Karpas-422 (cell line): ENCODE results near the gene VMO1. TPM values are rescaled to one million over a fixed set of nuclear protein-coding genes. Genes with fewer than 3 reads are reported as not detected.

Source experiments
- DNase-seq: peaks from one replicate; pipeline ENCODE4 v3.0.0-alpha.2; 2015
- H2AFZ ChIP-seq: fragments of 200-600 bp; sonication (generic); 2 replicates; pipeline ENCODE4 v1.6.1; 2014; ENCODE audit warnings: antibody characterized with exemption, low read length, mixed read lengths
- H3K27ac ChIP-seq: fragments of 200-600 bp; sonication (generic); 2 replicates; pipeline ENCODE4 v1.5.1; 2014; ENCODE audit warnings: mild to moderate bottlenecking, low read length, moderate library complexity
- H3K27me3 ChIP-seq: fragments of 200-600 bp; sonication (generic); 2 replicates; pipeline ENCODE4 v1.6.1; 2014; ENCODE audit warnings: low read length, mixed read lengths
- H3K36me3 ChIP-seq: fragments of 200-600 bp; sonication (generic); 2 replicates; pipeline ENCODE4 v1.6.1; 2014; ENCODE audit warnings: low read length, mixed read lengths; ENCODE audit not compliant: insufficient read depth
- H3K4me1 ChIP-seq: fragments of 200-600 bp; sonication (generic); 2 replicates; pipeline ENCODE4 v1.6.1; 2014; ENCODE audit warnings: mild to moderate bottlenecking, low read length, mixed read lengths
- H3K4me2 ChIP-seq: fragments of 200-600 bp; sonication (generic); 2 replicates; pipeline ENCODE4 v1.6.1; 2014; ENCODE audit warnings: low read length, low read depth, mild to moderate bottlenecking; ENCODE audit not compliant: poor library complexity, severe bottlenecking
- H3K4me3 ChIP-seq: fragments of 200-600 bp; sonication (generic); 2 replicates; pipeline ENCODE4 v1.5.1; 2014; ENCODE audit warnings: mild to moderate bottlenecking, antibody characterized with exemption, low read length, mixed read lengths
- H3K79me2 ChIP-seq: fragments of 200-600 bp; sonication (generic); 2 replicates; pipeline ENCODE4 v1.6.1; 2014; ENCODE audit warnings: mild to moderate bottlenecking, low read length, mixed read lengths
- H3K9ac ChIP-seq: fragments of 200-600 bp; sonication (generic); 2 replicates; pipeline ENCODE4 v1.6.0; 2014; ENCODE audit warnings: low read length
- H3K9me2 ChIP-seq: fragments of 200-600 bp; sonication (generic), shearing (Covaris generic); replicated peaks from 2 replicates; pipeline ENCODE4 v1.6.0; 2014; ENCODE audit warnings: mild to moderate bottlenecking, low read length, moderate library complexity; ENCODE audit not compliant: insufficient read depth
- H3K9me3 ChIP-seq: fragments of 300-700, 200-600 bp; sonication (generic); 2 replicates; pipeline ENCODE4 v1.6.1; 2014; ENCODE audit warnings: low read length, mixed read lengths
- H4K20me1 ChIP-seq: fragments of 200-600 bp; sonication (generic); 2 replicates; pipeline ENCODE4 v1.6.1; 2014; ENCODE audit warnings: mild to moderate bottlenecking, antibody characterized with exemption, low read length, low read depth; ENCODE audit not compliant: insufficient read depth
- total RNA-seq: library from RNA; depleted of rRNA; stranded (reverse); fragments of >200 nt; shearing (Covaris generic); gene quantifications from 2 replicates; pipeline ENCODE4 v1.2.3, GENCODE V29; 2014; ENCODE audit warnings: low replicate concordance

The VMO1 gene
- total RNA-seq, 1 experiment from 2014 or later: not detected

DNA sequence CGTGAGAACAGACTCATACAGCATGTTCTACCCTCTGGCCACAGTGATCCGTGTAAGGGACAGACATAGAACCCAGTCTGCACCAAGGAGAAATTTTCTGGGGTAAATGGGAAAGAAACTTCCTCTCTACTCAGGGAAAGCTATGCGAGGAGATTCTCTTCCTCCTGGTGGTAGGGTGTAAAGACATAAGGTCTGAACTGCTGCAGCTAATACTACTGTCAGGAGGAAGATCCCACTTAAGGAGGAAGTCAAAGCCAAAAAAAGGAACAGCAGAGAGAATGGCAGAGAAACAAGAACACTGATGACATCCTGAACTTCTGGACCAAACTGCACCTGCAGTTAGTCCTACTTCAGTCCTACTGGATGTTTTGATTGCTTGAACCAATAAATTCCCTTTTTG lies 21.6 kb downstream of the VMO1 start:
- no peaks in the 10 kb centered on the region for H3K9me2 ChIP-seq
- H3K4me2 ChIP-seq: no peak overlapping the region
- H3K27ac ChIP-seq: no peak overlapping the region
- no peaks in the 10 kb centered on the region for H3K4me1 ChIP-seq
- H3K36me3 ChIP-seq: no peaks in the 10 kb centered on the region
- H3K4me3 ChIP-seq: no peak overlapping the region
- H4K20me1 ChIP-seq: no peaks in the 10 kb centered on the region
- H3K9me3 ChIP-seq: no peaks in the 10 kb centered on the region
- H2AFZ ChIP-seq: no peak overlapping the region
- no peak overlapping the region for H3K9ac ChIP-seq
- no peak for DNase-seq
- no peaks in the 10 kb centered on the region for H3K27me3 ChIP-seq
- no peaks in the 10 kb centered on the region for H3K79me2 ChIP-seq

DNA sequence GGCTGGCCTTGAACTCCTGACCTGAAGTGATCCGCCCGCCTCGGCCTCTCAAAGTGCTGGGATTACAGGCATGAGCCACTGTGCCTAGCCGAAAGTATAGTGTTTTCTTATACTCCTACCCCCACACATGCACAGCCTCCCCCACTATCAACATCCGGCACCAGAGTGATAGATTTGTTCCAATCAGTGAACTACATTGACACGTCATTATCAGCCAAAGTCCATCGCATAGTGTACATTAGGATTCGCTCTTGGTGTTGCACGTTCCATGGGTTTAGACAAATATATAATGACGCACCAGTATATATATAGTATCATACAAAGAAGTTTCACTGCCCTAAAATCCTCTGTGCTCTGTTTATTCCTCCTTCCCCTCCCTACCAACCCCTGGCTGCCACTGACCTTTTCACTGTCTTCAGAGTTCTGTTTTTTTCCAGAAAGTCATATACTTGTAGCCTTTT lies 26.4 kb downstream of the VMO1 start:
- no peak overlapping the region for H3K4me3 ChIP-seq
- H3K27me3 ChIP-seq: no peaks in the 10 kb centered on the region
- no peak overlapping the region for H2AFZ ChIP-seq
- H3K9me2 ChIP-seq: no peaks in the 10 kb centered on the region
- no peak for DNase-seq
- H4K20me1 ChIP-seq: no peaks in the 10 kb centered on the region
- no peak overlapping the region for H3K4me2 ChIP-seq
- H3K36me3 ChIP-seq: no peaks in the 10 kb centered on the region
- no peaks in the 10 kb centered on the region for H3K4me1 ChIP-seq
- no peaks in the 10 kb centered on the region for H3K9me3 ChIP-seq
- no peaks in the 10 kb centered on the region for H3K79me2 ChIP-seq
- H3K27ac ChIP-seq: no peak overlapping the region
- no peak overlapping the region for H3K9ac ChIP-seq

DNA sequence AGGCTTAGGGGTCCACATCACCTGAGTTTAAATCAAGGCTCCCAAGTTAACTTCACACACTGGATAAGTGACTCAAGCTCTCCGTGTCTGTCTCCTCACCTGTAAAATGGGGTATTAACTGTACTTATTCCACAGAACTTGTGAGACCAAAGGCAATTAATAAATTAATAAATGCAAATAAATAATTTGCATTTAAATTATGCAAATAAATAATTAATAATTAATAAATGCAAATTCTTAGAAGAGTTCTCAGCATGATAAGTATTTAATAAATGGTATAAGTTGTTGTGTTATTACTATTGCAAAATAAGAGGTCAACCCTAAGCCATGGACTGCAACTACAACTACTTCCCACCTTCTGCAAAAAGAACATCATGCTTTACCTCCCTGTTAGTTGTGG lies 32.8 kb downstream of the VMO1 start:
- H3K27ac ChIP-seq: no peak overlapping the region
- H3K4me3 ChIP-seq: no peak overlapping the region
- no peak overlapping the region for H3K9ac ChIP-seq
- no peaks in the 10 kb centered on the region for H4K20me1 ChIP-seq
- H2AFZ ChIP-seq: no peak overlapping the region
- H3K4me2 ChIP-seq: no peak overlapping the region
- no peaks in the 10 kb centered on the region for H3K36me3 ChIP-seq
- no peaks in the 10 kb centered on the region for H3K79me2 ChIP-seq
- no peaks in the 10 kb centered on the region for H3K27me3 ChIP-seq
- DNase-seq: no peak
- H3K4me1 ChIP-seq: no peaks in the 10 kb centered on the region
- H3K9me2 ChIP-seq: no peaks in the 10 kb centered on the region
- no peaks in the 10 kb centered on the region for H3K9me3 ChIP-seq

DNA sequence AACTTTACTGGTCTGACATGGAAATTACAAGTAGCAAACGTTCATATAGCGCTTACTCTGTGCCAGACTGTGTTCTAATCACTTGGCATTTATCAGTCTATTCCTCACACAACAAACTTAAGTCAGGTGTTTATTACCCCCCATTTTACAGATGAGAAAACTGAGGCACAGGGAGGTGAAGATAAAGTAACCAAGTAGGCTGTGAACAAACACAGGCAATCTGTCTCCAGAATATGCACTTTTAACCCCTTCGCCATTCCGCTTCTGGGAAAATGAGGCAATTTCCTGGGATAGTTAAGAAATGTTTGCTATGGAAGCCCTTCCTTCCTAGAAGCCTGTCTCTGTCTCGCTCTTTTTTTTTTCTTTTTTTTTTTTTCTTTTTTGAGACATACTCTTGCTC lies 34.2 kb downstream of the VMO1 start:
- no peak for DNase-seq

DNA sequence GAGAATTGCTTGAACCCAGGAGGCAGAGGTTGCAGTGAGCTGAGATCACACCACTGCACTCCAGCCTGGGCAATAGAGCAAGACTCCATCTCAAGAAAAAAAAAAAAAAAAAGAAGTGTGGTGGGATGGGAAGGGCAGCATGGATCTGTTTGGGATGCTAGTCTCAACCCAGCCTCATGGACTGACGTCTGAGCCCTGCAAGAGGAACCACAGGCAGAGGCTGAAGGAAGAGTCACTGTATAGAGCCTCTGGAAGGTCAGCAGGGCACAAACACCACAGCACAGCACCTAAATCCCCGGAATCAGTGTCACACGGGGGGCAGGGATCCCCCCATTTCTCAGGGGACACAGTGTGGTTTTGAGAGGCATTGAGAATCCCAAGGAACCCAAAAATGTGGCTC lies 35.6 kb downstream of the VMO1 start:
- H3K4me1 ChIP-seq: no peaks in the 10 kb centered on the region
- H3K4me2 ChIP-seq: no peak overlapping the region
- H4K20me1 ChIP-seq: no peaks in the 10 kb centered on the region
- H3K9me3 ChIP-seq: no peaks in the 10 kb centered on the region
- no peak overlapping the region for H2AFZ ChIP-seq
- H3K79me2 ChIP-seq: no peaks in the 10 kb centered on the region
- H3K27me3 ChIP-seq: no peaks in the 10 kb centered on the region
- H3K4me3 ChIP-seq: no peak overlapping the region
- no peak overlapping the region for H3K9ac ChIP-seq
- DNase-seq: no peak
- no peaks in the 10 kb centered on the region for H3K9me2 ChIP-seq
- no peaks in the 10 kb centered on the region for H3K36me3 ChIP-seq
- H3K27ac ChIP-seq: no peak overlapping the region

More for the DNA sequence above, 34.2 kb downstream of the VMO1 start:
- Histone ChIP-seq H3K4me2 (no peak overlapping the region), H3K27me3 (no peaks in the 10 kb centered on the region), H3K4me3 (no peak overlapping the region), H3K36me3 (no peaks in the 10 kb centered on the region), H3K9me3 (no peaks in the 10 kb centered on the region), H3K79me2 (no peaks in the 10 kb centered on the region), H2AFZ (no peak overlapping the region), H3K9me2 (no peaks in the 10 kb centered on the region), H3K9ac (no peak overlapping the region), H3K27ac (no peak overlapping the region), H4K20me1 (no peaks in the 10 kb centered on the region), H3K4me1 (no peaks in the 10 kb centered on the region)

DNA sequence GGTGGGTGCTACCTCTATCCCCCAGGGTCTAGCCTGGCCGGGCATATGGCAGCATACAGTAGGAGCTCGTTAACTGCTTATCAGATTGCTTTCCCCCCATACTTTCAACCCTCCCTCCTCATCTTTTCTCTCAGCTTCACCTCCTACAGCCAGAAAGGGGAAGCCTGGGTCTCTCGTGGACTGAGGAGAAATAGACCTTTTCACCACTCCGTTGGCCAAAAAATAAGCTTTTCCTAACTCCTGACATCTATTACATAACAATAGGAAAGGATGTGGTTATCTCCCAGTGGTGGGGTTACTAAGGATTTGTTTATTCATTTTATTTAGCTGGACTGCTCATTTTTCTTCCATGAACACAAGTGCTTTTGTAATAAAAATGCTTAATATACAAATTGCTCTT lies 37.5 kb downstream of the VMO1 start:
- Histone ChIP-seq H3K4me1 (no peaks in the 10 kb centered on the region), H3K9ac (no peak overlapping the region)

DNA sequence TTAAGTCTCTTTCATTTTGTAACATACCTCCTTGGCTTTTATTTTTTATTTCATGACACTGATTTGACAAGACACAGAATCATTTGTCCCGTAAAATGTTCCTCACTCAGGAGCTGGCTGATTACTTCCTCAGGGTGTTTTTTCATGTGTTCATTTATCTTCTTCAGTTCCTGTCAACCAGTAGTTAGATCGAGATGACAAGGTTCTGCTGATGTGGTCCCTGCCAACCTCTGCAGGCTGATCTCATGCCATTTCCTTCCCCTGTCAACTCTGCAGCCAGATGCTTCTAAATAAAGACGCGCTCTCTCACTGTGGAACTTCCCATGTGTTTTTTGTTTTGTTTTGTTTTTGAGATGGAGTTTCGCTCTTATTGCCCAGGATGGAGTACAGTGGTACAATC lies 38.3 kb downstream of the VMO1 start:
- H2AFZ ChIP-seq: no peak overlapping the region
- H3K27me3 ChIP-seq: no peaks in the 10 kb centered on the region
- H3K4me3 ChIP-seq: no peak overlapping the region
- DNase-seq: no peak
- H3K4me2 ChIP-seq: no peak overlapping the region
- no peaks in the 10 kb centered on the region for H3K4me1 ChIP-seq
- no peaks in the 10 kb centered on the region for H4K20me1 ChIP-seq
- H3K9me2 ChIP-seq: no peaks in the 10 kb centered on the region
- H3K79me2 ChIP-seq: no peaks in the 10 kb centered on the region
- no peaks in the 10 kb centered on the region for H3K36me3 ChIP-seq
- no peaks in the 10 kb centered on the region for H3K9me3 ChIP-seq
- no peak overlapping the region for H3K27ac ChIP-seq
- no peak overlapping the region for H3K9ac ChIP-seq

More for the DNA sequence above, 37.5 kb downstream of the VMO1 start:
- no peak overlapping the region for H3K4me3 ChIP-seq
- H3K27me3 ChIP-seq: no peaks in the 10 kb centered on the region
- DNase-seq: no peak
- no peak overlapping the region for H3K4me2 ChIP-seq
- H4K20me1 ChIP-seq: no peaks in the 10 kb centered on the region
- no peaks in the 10 kb centered on the region for H3K9me2 ChIP-seq
- H3K9me3 ChIP-seq: no peaks in the 10 kb centered on the region
- no peaks in the 10 kb centered on the region for H3K36me3 ChIP-seq
- no peaks in the 10 kb centered on the region for H3K79me2 ChIP-seq
- H3K27ac ChIP-seq: no peak overlapping the region
- no peak overlapping the region for H2AFZ ChIP-seq

DNA sequence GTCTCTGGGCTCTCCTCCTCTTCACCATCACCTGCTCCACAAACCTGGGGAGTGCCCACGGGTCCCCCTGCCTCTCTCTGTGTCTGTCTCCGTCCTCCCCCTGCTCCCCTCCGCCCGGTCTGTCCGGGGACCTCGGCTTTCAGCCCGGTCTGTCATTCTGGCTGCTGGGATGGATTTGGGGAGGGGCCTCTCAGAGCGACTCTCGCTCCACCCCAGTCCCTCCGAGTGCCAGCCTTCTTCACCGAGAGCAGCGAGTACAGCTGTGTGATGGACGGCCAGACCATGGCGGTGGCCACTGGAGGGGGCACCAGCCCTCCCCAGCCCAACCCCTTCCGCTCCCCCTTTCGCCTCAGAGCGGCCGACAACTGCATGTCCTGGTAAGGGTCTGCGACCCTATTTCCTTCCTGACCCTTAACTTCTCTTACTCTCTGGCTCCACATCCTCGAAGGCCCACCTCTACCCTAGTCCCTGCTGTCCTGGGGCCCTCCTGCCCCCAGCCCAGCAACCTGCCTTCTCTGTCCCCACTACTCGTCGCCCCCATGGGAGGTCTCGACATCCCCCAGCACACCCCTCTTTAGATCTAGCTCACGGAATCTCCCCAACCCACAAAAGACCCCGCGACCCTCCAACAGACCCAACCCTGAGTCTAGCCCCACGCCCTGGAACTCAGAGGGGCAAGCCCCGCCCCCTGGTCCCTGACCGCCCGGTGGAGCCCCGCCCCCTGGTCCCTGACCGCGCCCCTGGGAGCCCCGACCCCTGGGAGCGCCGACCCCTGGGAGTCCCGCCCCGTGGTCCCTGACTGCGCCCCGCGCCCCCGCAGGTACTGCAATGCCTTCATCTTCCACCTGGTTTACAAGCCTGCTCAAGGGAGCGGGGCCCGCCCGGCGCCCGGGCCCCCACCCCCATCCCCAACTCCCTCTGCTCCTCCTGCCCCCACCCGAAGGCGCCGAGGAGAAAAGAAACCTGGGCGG lies 40.9 kb downstream of the VMO1 start:
- Histone ChIP-seq H3K27ac (no peak overlapping the region), H3K4me2 (no peak overlapping the region), H2AFZ (no peak overlapping the region)

More for the DNA sequence above, 40.9 kb downstream of the VMO1 start:
- no peaks in the 10 kb centered on the region for H3K9me2 ChIP-seq
- DNase-seq: no peak
- H3K9me3 ChIP-seq: no peaks in the 10 kb centered on the region
- no peaks in the 10 kb centered on the region for H3K79me2 ChIP-seq
- no peaks in the 10 kb centered on the region for H4K20me1 ChIP-seq
- H3K9ac ChIP-seq: no peak overlapping the region
- H3K27me3 ChIP-seq: no peaks in the 10 kb centered on the region
- no peak overlapping the region for H3K4me3 ChIP-seq
- peaks cover under 1% of the 10 kb centered on the region for H3K4me1 ChIP-seq
- H3K36me3 ChIP-seq: no peaks in the 10 kb centered on the region
